GM19463 (cell line): ENCODE data around the gene CXCL14.

Experiments used
- ATAC-seq: cut with Tn5 transposase; IDR thresholded peaks from one replicate; pipeline ENCODE4 v1.9.1; 2021; ENCODE audit warnings: mild to moderate bottlenecking, moderate library complexity; ENCODE audit not compliant: unreplicated experiment

Gene CXCL14, protein sequence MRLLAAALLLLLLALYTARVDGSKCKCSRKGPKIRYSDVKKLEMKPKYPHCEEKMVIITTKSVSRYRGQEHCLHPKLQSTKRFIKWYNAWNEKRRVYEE

DNA sequence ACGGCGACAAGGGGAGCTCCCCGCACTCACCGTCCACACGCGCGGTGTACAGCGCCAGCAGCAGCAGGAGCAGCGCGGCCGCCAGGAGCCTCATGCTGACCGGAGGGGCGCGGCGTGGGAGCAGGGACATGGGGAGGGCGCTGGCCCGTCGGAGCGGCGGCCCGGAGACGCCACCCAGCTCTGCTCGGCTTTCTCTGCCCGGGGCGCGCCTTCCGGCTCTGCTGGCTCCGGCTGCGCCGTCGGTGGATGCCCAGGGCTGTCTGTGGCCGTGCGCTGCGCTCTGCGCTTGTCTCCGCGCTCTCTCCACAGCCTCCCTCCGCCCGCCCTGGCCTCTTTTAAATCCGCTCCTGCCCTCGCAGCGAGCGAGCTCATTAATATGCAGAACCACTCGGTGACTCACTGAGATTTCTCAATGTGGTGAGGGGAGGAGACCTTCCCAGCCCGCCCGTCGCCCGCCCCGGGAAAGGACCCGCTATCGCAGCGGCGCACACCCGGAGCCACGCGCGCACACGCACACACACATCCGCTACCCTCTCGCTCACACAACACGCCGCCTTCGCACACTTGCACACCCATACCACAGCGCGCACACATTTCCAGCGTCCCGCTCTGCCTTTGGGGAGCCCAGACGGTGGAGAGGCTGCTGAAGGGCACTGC is at the start of gene CXCL14:
CXCL14 (minus strand) TSS at position 307 of the 657 bp plus-strand sequence; CDS start at position 94, 213 bp downstream.
- no peak for ATAC-seq

- no peak for ATAC-seq
Measured at GRCh38 chr5:135626636-135627035, 47.8 kb upstream of the CXCL14 start.

GRCh38 chr5:135625961-135626360 is 47.2 kb upstream of the CXCL14 start:
- no peak for ATAC-seq

- no peak for ATAC-seq
Measured at GRCh38 chr5:135625486-135625885, 46.7 kb upstream of the CXCL14 start.

GRCh38 chr5:135625061-135625460 is 46.3 kb upstream of the CXCL14 start:
- ATAC-seq = no peak

GRCh38 chr5:135623186-135623715 is 44.5 kb upstream of the CXCL14 start:
- no peak for ATAC-seq

DNA sequence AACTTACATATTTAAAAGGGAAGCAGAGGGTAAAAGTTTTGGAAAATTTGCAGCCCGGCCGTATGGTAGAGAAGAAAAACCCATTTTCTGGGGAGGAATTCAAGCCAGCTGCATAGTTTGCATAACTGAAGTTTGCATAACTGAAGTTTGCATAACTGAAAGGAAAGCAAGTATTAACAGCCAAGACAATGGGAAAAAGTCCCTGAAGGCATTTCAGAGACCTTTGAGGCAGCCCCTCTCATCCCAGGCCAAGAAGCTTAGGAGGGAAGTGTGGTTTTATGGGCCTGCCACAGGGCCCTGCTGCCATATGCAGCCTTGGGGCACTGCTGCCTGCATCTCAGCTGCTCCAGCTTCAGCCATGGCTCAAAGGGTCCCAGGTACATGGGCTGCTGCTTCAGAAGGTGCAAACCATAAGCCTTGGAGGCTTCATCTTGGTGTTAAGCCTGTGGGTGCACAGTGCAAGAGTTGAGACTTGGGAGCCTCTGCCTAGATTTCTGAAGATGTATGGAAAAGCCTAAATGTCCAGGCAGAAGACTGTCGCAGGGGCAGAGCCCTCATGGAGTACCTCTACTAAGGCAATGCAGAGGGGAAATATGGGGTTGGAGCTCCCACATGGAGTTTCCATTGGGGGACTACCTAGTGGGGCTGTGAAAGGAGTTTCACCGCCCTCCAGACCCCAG is 36.9 kb upstream of the CXCL14 start:
- no peak for ATAC-seq

- no peak for ATAC-seq
Measured at GRCh38 chr5:135615171-135615570, 36.4 kb upstream of the CXCL14 start.

DNA sequence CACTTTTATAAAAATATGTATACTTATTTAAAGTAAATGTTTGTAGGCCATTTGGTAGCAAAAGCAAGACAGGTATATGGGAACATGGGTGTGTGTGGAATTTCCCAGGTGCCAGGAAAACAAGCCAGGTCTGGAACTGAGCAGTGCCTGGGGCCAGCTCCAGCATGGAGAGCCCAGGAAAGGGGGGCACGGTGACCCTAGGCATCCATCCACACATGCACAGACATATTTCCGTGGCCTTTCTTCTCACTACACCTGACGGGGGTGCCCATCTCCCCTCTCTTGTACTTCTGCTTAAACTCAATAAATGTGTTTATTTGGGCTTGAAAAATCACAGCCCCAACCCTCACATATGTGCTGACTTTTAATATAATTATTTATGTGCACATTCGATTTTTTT is 31.2 kb upstream of the CXCL14 start:
- no peak for ATAC-seq

DNA sequence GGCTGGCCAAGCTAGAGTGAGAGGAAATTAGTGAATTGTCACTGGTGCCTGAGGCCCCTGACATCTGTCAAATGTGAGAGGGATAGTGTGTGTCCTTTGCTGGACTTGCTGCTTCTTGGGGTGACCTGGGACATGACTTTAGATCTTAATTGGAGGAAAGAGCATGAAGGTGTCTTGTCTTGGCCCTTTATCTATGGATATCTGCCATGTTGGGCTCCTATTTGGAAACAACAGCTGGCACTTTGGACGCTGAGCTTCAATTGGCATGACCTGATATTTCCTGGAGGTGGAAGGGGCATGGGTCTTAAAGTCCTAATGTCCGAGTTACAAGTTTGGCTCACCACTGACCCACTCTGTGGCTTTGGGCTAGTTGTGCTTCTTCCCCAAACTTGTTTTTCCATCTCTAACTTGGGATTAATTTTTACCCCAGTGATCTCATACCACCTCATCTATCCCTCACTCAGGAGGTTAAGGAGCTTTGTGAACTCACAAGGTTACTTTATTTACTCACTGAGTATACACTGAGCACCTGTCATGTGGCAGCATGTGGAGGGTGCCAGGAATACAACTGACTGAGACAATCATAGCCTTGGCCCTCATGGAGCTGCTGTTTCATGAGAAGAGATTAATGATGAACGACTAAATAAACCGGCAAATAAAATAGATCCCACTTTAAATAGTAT is 30.1 kb upstream of the CXCL14 start:
- no peak for ATAC-seq

GRCh38 chr5:135608361-135608760 is 29.6 kb upstream of the CXCL14 start:
- no peak for ATAC-seq

DNA sequence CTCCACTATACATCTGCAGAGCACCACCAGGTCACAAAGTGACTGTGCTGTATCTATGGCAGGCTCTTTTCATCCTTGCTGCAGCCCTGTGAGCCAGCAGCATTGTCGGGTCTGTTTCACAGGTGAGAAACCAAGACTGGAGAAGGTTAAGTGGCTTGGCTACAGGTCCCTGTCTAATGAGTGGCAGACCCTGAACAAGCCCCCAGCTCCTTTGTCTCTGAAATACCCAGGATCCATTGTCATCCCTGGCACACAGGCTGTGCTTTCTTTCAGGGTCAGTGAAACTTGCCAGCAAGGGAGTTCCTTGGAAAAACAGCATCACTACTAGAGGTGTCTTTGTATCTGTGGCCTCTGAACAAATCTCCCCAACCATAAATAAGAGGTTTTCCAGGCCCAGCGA is 27.6 kb upstream of the CXCL14 start:
- no peak for ATAC-seq

- ATAC-seq = no peak
Measured at GRCh38 chr5:135605221-135605620, 26.4 kb upstream of the CXCL14 start.

- no peak for ATAC-seq
Measured at GRCh38 chr5:135604056-135604455, 25.3 kb upstream of the CXCL14 start.

DNA sequence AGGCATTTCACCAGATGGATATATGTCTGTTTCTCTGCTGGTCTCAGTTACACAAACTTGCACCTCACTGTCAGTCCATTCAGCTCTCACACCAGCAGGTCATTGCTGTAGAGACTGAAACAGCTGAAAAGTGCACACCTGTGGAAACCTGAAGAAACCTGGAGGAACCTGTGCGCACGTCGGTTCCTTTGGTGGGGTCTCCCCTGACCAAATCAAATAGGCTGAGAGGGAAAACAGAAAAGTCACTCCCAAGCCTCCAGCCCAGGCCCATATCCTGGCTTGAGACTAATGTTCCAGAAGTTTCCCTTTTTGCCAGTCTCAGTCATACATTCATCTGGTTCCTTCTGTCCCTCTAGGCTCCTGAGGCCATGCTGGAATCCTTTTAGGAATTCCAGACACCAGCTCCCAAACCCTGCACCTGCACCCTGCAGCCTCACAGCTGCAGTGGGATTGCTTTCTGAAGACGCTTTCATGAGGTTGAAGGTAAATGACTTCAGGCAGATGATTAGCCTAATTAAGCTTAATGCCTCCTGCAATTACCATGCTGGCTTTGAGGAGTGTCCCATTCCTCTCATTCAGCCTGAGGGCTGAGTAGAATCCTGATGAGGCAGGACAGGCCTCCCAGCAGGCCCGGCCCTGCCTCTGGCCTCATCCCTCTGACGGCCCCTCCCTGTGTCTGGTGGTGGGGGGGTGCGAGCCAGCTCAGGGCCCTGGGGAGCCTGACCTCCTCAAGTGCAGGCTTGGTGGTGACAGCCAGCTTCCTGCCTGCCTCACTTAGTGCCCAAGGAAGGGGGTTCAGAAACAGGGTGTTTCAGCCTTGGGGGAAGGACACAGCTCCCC is 24.3 kb upstream of the CXCL14 start:
- no peak for ATAC-seq

GRCh38 chr5:135601466-135601865 is 22.7 kb upstream of the CXCL14 start:
- no peak for ATAC-seq

- peak; percentile 72 for ATAC-seq
Measured at GRCh38 chr5:135600971-135601381, 22.2 kb upstream of the CXCL14 start.

DNA sequence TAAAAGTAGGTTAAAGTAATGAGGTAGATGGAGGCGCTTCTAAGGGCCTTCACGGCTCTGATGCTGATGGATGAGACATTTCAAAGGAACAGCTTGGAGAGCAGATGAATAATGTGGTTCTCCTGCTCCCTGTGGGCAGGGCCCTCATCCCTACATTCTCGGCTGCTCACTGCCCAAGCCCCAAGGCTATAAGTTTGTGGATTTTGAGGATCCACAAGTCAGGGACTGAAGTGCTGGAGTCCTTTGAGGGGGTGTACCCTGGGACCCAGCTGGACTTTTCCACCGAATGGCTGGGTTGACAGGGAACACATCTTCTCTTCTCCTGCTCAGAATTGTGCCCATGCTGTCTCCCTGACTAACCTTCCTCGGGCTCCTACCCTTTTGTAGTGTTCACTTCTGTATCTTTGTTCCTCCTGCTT is 21.4 kb upstream of the CXCL14 start:
- no peak for ATAC-seq

DNA sequence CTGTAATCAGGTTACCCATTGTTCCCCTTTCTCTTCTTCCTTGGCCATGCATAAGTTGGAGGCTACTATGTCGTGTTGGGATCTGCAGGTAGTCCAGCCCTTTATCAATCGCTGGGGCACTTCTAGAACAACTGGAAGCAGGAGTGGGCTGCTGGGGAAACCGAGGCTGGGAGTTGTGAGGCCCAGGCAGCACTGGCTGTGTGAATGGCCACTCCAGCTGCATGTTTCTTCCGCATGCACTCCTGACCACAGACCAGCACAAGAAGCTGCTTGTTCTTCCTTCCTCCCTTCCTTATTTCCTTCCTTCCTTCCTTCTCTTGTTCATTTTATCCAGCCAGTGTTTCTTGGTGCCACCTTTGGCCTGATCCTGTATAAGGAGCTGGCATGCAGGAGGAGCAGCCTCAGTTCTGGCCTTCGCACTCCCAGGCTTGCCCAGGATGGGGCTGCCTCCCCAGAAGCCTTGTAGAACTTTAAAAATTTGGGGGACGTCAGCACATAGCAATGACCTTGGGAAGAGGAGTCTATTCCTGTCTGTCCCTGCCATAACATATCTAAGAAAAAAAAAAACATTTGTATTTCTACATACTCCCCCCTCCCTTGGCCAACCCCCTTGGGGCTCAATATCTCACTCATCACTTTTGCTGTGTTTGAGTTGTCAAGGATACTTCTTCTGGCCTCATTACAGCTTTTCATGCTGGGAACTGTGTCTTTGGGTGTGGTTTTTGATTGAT is 20.8 kb upstream of the CXCL14 start:
- ATAC-seq = no peak
